Keratinocyte (primary cell): ENCODE data around the gene HOXD1. TPM values are rescaled to one million over a fixed set of nuclear protein-coding genes. Genes with fewer than 3 reads are reported as not detected.

Experiments
- DNase-seq: peaks from one replicate; pipeline ENCODE4 v3.0.0-alpha.2; 2011; ENCODE audit warnings: low read depth, missing footprints, low spot score
- FAIRE-seq: peaks from 2 replicates; lab custom pipeline; 2011; peaks lifted over from hg19 to GRCh38; lab: Jason Lieb, UNC
- H2AFZ ChIP-seq: 2 replicates; pipeline ENCODE4 v1.6.0; 2012; ENCODE audit warnings: low read length, control low read depth, inconsistent platforms; ENCODE audit not compliant: control insufficient read depth
- H3K27ac ChIP-seq: 2 replicates; pipeline ENCODE4 v1.5.1; 2011; ENCODE audit warnings: low read length; ENCODE audit not compliant: control insufficient read depth, insufficient read depth
- H3K27me3 ChIP-seq: 3 replicates; pipeline ENCODE4 v1.6.0; 2011; ENCODE audit warnings: low read length; ENCODE audit not compliant: control insufficient read depth, insufficient read depth; ENCODE audit errors: extremely low read depth
- H3K36me3 ChIP-seq, 2 experiments: 2 replicates in 1 of 2; 3 replicates in 1 of 2; pipeline ENCODE4 v1.5.1; 2011; ENCODE audit warnings: low read length in 2 of 2, mild to moderate bottlenecking in 1 of 2; ENCODE audit not compliant: control insufficient read depth in 2 of 2, insufficient read depth in 2 of 2; ENCODE audit errors: extremely low read depth in 1 of 2
- H3K4me1 ChIP-seq: 3 replicates; pipeline ENCODE4 v1.5.1; 2011; ENCODE audit warnings: low read length; ENCODE audit not compliant: control insufficient read depth, insufficient read depth; ENCODE audit errors: extremely low read depth
- H3K4me2 ChIP-seq: 3 replicates; pipeline ENCODE4 v1.6.0; 2011; ENCODE audit warnings: low read depth, low read length; ENCODE audit not compliant: control insufficient read depth, insufficient read depth; ENCODE audit errors: extremely low read depth
- H3K4me3 ChIP-seq, 3 experiments: fragments of 200-600 bp in 1 of 3; sonication (generic) in 1 of 3; 2 replicates in 2 of 3; 3 replicates in 1 of 3; pipeline ENCODE4 v1.5.1; 2011 to 2016; ENCODE audit warnings: low read length in 3 of 3, mild to moderate bottlenecking in 3 of 3, control low read depth in 2 of 3, inconsistent platforms in 1 of 3, low read depth in 1 of 3, mixed read lengths in 1 of 3, mixed run types in 1 of 3, moderate library complexity in 1 of 3; ENCODE audit not compliant: control insufficient read depth in 2 of 3, insufficient read depth in 2 of 3; ENCODE audit errors: extremely low read depth in 1 of 3
- H3K79me2 ChIP-seq: 2 replicates; pipeline ENCODE4 v1.6.0; 2012; ENCODE audit warnings: low read length; ENCODE audit not compliant: control insufficient read depth, insufficient read depth
- H3K9ac ChIP-seq: 3 replicates; pipeline ENCODE4 v1.6.0; 2011; ENCODE audit warnings: low read length; ENCODE audit not compliant: control insufficient read depth, insufficient read depth; ENCODE audit errors: extremely low read depth
- H3K9me1 ChIP-seq: 3 replicates; pipeline ENCODE4 v1.6.0; 2011; ENCODE audit warnings: low read length; ENCODE audit not compliant: control insufficient read depth, insufficient read depth; ENCODE audit errors: extremely low read depth
- H3K9me3 ChIP-seq: 2 replicates; pipeline ENCODE4 v1.5.1; 2012; ENCODE audit warnings: low read depth, low read length; ENCODE audit not compliant: control insufficient read depth
- H4K20me1 ChIP-seq: 3 replicates; pipeline ENCODE4 v1.6.0; 2011; ENCODE audit warnings: low read length; ENCODE audit not compliant: control insufficient read depth, insufficient read depth; ENCODE audit errors: extremely low read depth
- CTCF ChIP-seq, 3 experiments: IDR thresholded peaks in 1 of 3; conservative IDR thresholded peaks in 1 of 3; optimal IDR thresholded peaks in 1 of 3; 2 replicates in 2 of 3; 3 replicates in 1 of 3; pipeline versions ENCODE3 to v1.5.1; 2011; ENCODE audit warnings: low read length in 3 of 3, mild to moderate bottlenecking in 3 of 3, moderate library complexity in 2 of 3, control low read depth in 1 of 3, inconsistent platforms in 1 of 3; ENCODE audit not compliant: insufficient read depth in 2 of 3; ENCODE audit errors: extremely low read depth in 1 of 3
- EZH2 ChIP-seq: IDR thresholded peaks from one replicate; pipeline ENCODE4 v1.6.1; 2012; ENCODE audit warnings: inconsistent platforms, mild to moderate bottlenecking, low read length, moderate library complexity
- dilution Hi-C: fragments of 300-500 bp; cut with MboI; formaldehyde crosslinking; loops from one replicate; pipeline ENCODE4 v1.7.0; 2020; ENCODE audit warnings: low sequenced_read_pairs; ENCODE audit not compliant: extremely low pct_ligation_motif_present
- polyA plus RNA-seq, 5 experiments: library from polyadenylated mRNA; depleted of rRNA in 3 of 5; stranded (reverse) in 3 of 5; stranded (forward) in 1 of 5; unstranded in 1 of 5; fragments of >200 nt; gene quantifications; 1 replicate in 1 of 5; 2 replicates in 3 of 5; 3 replicates in 1 of 5; pipeline versions ENCODE4 v1.2.1 to v1.2.3, GENCODE V29; 2011 to 2012; ENCODE audit warnings: missing spikeins in 2 of 5, low read depth in 1 of 5, low replicate concordance in 1 of 5

Gene HOXD1
- polyA plus RNA-seq, 1 donor (not counting 4 experiments of a cell fraction or from before 2014, with no cell fraction given) = not detected

DNA sequence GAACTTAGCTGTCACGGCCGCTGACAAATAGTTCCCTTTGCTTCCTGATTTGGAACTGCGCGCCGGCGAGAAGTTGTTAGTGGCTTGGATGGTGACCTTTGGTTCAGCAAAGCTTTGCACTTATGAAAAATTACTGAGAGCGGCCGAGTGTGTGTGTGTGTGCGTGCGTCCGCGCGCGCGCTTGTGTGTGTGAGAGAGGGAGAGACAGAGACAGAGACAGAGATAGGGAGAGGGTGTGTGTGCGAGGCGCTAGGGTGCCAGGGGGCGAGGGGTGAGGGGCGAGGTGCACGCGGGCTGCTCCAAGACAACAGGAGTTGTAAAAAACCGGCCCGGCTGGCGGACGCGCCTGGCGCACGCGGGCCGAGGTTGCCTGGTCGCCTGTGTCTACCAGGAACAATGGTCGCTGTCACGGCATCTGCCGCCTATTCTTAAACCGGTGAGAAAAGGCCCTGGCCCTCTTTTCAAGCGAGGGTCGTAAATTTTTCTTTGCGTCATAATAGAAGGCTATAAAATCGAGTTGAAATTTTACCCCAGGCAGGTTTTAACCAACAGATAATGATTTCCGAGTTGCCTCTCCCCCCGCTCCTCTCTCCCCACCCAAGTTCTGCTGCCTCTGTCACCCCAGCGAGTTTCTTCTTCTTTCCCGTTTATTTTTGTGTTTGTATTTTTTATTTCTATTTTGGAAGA lies 30.8 kb upstream of the HOXD1 start:
- Histone ChIP-seq H3K4me3 (no peak overlapping the region), H3K4me2 (no peak overlapping the region), H3K9ac (no peak overlapping the region), H3K4me1 (no peaks in the 10 kb centered on the region), H3K9me1 (no peaks in the 10 kb centered on the region), H3K79me2 (no peaks in the 10 kb centered on the region), H3K27ac (no peak overlapping the region), H3K9me3 (no peaks in the 10 kb centered on the region), H3K36me3 (no peaks in the 10 kb centered on the region), H4K20me1 (no peaks in the 10 kb centered on the region), H3K27me3 (peaks cover 95% of the 10 kb centered on the region), H2AFZ (no peak overlapping the region)
- TF ChIP-seq CTCF (optimal IDR thresholded peaks at IDR 0.05 in 1 of 3, IDR thresholded peaks at IDR 0.05 in 1 of 3, conservative IDR thresholded peaks at IDR 0.05 in 1 of 3; ENCODE audit: extremely low read depth in 1 of 3, insufficient read depth in 2 of 3, low read length in 3 of 3) (no peak), EZH2 (no peak)
- DNase-seq (no peak), FAIRE-seq (no peak)
- dilution Hi-C loops = loop anchor here (25.0 kb wide), 1 partner anchor 480 kb away; no protein-coding TSS in a partner anchor

DNA sequence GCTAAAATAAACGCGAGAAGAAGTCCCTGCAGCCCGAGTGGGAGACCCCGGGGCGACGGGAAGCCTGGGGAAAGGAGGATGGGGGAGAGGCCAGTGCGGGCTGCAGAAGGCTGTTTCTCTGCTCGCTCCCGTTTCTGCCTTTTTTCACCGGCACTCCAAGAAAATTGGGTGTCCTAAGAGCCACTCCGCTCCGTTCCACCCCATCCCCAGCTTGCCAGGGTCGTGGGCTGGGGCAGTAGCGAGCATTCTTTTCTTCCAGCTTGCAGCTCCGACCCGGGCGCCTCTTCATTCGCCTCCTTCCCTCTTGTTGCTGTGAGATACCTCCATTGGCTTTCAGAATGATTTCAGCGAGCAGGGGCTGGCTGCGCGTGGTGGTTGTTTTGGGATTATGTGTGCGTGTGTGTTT lies 30.3 kb upstream of the HOXD1 start:
- Histone ChIP-seq H3K27me3 (peaks cover 95% of the 10 kb centered on the region), H3K9me1 (no peaks in the 10 kb centered on the region), H3K9ac (no peak overlapping the region), H2AFZ (no peak overlapping the region), H3K27ac (no peak overlapping the region), H3K4me3 (no peak overlapping the region), H3K4me1 (no peaks in the 10 kb centered on the region), H3K4me2 (no peak overlapping the region), H3K79me2 (no peaks in the 10 kb centered on the region), H4K20me1 (no peaks in the 10 kb centered on the region), H3K9me3 (no peaks in the 10 kb centered on the region), H3K36me3 (no peaks in the 10 kb centered on the region)
- FAIRE-seq (no peak), DNase-seq (no peak)
- dilution Hi-C loops = loop anchor here (25.0 kb wide), 1 partner anchor 479 kb away; no protein-coding TSS in a partner anchor
- TF ChIP-seq CTCF (optimal IDR thresholded peaks at IDR 0.05 in 1 of 3, IDR thresholded peaks at IDR 0.05 in 1 of 3, conservative IDR thresholded peaks at IDR 0.05 in 1 of 3; ENCODE audit: extremely low read depth in 1 of 3, insufficient read depth in 2 of 3, low read length in 3 of 3) = no peak
- peak; percentile 86 for TF ChIP-seq EZH2
